K562 (cell line): ENCODE measurements around the gene ARHGAP18. TPM values are rescaled to one million over a fixed set of nuclear protein-coding genes. Genes with fewer than 3 reads are reported as not detected.

Source experiments
- ATAC-seq: fragments of 200-7000 bp; cut with Tn5 transposase; 3 replicates; pipeline ENCODE4 v1.9.1; 2020; ENCODE audit warnings: moderate library complexity
- BruUV-seq: library from RNA; stranded (reverse); fragments of 400-500 nt; replicated peaks from 2 replicates; lab custom pipeline; 2021; lab: Mats Ljungman, UMichigan
- CTCF ChIA-PET: fragments of 300-600 bp; formaldehyde crosslinking; extraction: SDS; loops from one replicate; lab custom pipeline; 2021; ENCODE audit warnings: low intra/inter-chr PET ratio; lab: Yijun Ruan, JAX
- POLR2A ChIA-PET: fragments of 300-600, 350-650 bp; sonication (Branson Sonifier 250); formaldehyde crosslinking; extraction: SDS; loops from one replicate; lab custom pipeline; 2021; ENCODE audit warnings: antibody characterized with exemption, inconsistent platforms; lab: Yijun Ruan, JAX
- DNase-seq, 4 experiments: peaks; one replicate each; pipeline versions ENCODE4 v3.0.0 to v3.0.0-alpha.2; 2011 to 2018; ENCODE audit warnings: low spot score in 3 of 4, mixed read lengths in 3 of 4; ENCODE audit errors: extremely low read depth in 1 of 4
- FAIRE-seq: peaks from 2 replicates; lab custom pipeline; 2011; peaks lifted over from hg19 to GRCh38; lab: Jason Lieb, UNC
- H2AFZ ChIP-seq: 2 replicates; pipeline ENCODE4 v1.6.0; 2011; ENCODE audit warnings: low read depth, low read length, control low read depth, inconsistent platforms
- H3K27ac ChIP-seq: fragments of 200-600 bp; 3 replicates; pipeline ENCODE4 v1.8.0; 2011; ENCODE audit warnings: low read depth, mild to moderate bottlenecking, control low read depth, inconsistent platforms, low read length, moderate library complexity, mixed read lengths; ENCODE audit errors: extremely low read depth
- H3K27me3 ChIP-seq, 2 experiments: fragments of 300-600 bp in 1 of 2; 2 replicates in 1 of 2; 3 replicates in 1 of 2; pipeline versions ENCODE4 v1.6.0 to v1.8.0; 2011; ENCODE audit warnings: inconsistent platforms in 2 of 2, low read length in 2 of 2, mild to moderate bottlenecking in 1 of 2, mixed read lengths in 1 of 2, moderate library complexity in 1 of 2; ENCODE audit not compliant: control insufficient read depth in 2 of 2, insufficient read depth in 2 of 2
- H3K36me3 ChIP-seq: fragments of 300-600 bp; 3 replicates; pipeline ENCODE4 v1.8.0; 2011; ENCODE audit warnings: mild to moderate bottlenecking, low read length, inconsistent platforms; ENCODE audit not compliant: control insufficient read depth, insufficient read depth
- H3K4me1 ChIP-seq, 2 experiments: fragments of 200-600 bp in 1 of 2; replicated peaks in 1 of 2; 2 replicates in 1 of 2; 3 replicates in 1 of 2; pipeline versions ENCODE4 v1.5.1 to v1.8.0; 2011; ENCODE audit warnings: inconsistent platforms in 2 of 2, low read length in 2 of 2, mild to moderate bottlenecking in 1 of 2, mixed read lengths in 1 of 2, moderate library complexity in 1 of 2; ENCODE audit not compliant: control insufficient read depth in 2 of 2, insufficient read depth in 2 of 2
- H3K4me2 ChIP-seq: 2 replicates; pipeline ENCODE4 v1.6.1; 2011; ENCODE audit warnings: low read length, control low read depth, inconsistent platforms, mixed read lengths; ENCODE audit not compliant: insufficient read depth
- H3K4me3 ChIP-seq: fragments of 200-600 bp; sonication (generic), shearing (Covaris generic); 2 replicates; pipeline ENCODE4 v1.5.1; 2016; ENCODE audit warnings: control low read depth, inconsistent platforms
- H3K79me2 ChIP-seq: fragments of 200-600 bp; 3 replicates; pipeline ENCODE4 v1.8.0; 2011; ENCODE audit warnings: low read length, inconsistent platforms; ENCODE audit not compliant: control insufficient read depth, insufficient read depth
- H3K9ac ChIP-seq, 2 experiments: 2 replicates each; pipeline versions ENCODE4 v1.6.0 to v1.6.1; 2011; ENCODE audit warnings: low read depth in 2 of 2, low read length in 2 of 2, control low read depth in 1 of 2, inconsistent platforms in 1 of 2, mild to moderate bottlenecking in 1 of 2, mixed read lengths in 1 of 2; ENCODE audit not compliant: insufficient read depth in 1 of 2
- H3K9me1 ChIP-seq: one replicate; pipeline ENCODE4 v1.6.0; 2011; ENCODE audit warnings: inconsistent platforms, mild to moderate bottlenecking, low read length, moderate library complexity; ENCODE audit not compliant: control insufficient read depth, insufficient read depth
- H3K9me3 ChIP-seq: replicated peaks from 2 replicates; pipeline ENCODE4 v1.5.1; 2011; ENCODE audit warnings: low read depth, low read length, inconsistent platforms; ENCODE audit not compliant: control insufficient read depth, insufficient read depth
- H4K20me1 ChIP-seq: replicated peaks from 2 replicates; pipeline ENCODE4 v1.6.1; 2011; ENCODE audit warnings: low read length, inconsistent platforms, mixed read lengths; ENCODE audit not compliant: control insufficient read depth, insufficient read depth
- ID3 ChIP-seq, 2 experiments: fragments of 250-450 bp in 1 of 2; fragments of 450-650 bp in 1 of 2; sonication (Bioruptor Pico) in 1 of 2; IDR thresholded peaks; 2 replicates each; pipeline versions ENCODE4 v1.6.1 to v1.8.0; 2016 to 2021; ENCODE audit warnings: mild to moderate bottlenecking in 2 of 2, moderate library complexity in 2 of 2, missing compliant biosample characterization in 1 of 2, missing genetic modification characterization in 1 of 2
- PBX2 ChIP-seq, 2 experiments: IDR thresholded peaks in 1 of 2; conservative IDR thresholded peaks in 1 of 2; 2 replicates each; pipeline ENCODE4 v1.6.1; 2016; ENCODE audit warnings: low read depth in 2 of 2, mild to moderate bottlenecking in 1 of 2, missing compliant biosample characterization in 1 of 2, missing genetic modification characterization in 1 of 2, moderate library complexity in 1 of 2
- TAF15 ChIP-seq: fragments of 200-400 bp; formaldehyde crosslinking; IDR thresholded peaks from 2 replicates; pipeline ENCODE4 v1.6.1; 2017; ENCODE audit warnings: mild to moderate bottlenecking, low read depth, low read length, moderate library complexity
- WGBS: fragments of 100-300 bp; shearing (Covaris generic); methylation state at CpG from one replicate; pipeline ENCODE4 v1.1.6; 2016; ENCODE audit warnings: low coverage, mixed read lengths; ENCODE audit not compliant: insufficient coverage; ENCODE audit errors: missing lambda C conversion rate; 5-methylcytosine and 5-hydroxymethylcytosine counted together
- in situ Hi-C: fragments of 300-500 bp; cut with MboI; formaldehyde crosslinking; loops from 4 replicates; pipeline ENCODE4 v1.15.0; 2018; ENCODE audit warnings: inconsistent platforms, mixed read lengths
- intact Hi-C: fragments of 100-400 bp; cut with micrococcal nuclease; formaldehyde crosslinking; loops from 2 replicates; pipeline ENCODE4 v1.14.2; 2022
- polyA plus RNA-seq, 8 experiments: library from polyadenylated mRNA; depleted of rRNA in 4 of 8; stranded (reverse) in 5 of 8; unstranded in 3 of 8; fragments of >200 nt; fragmentation: Nextera tagmentation in 2 of 8; fragmentation: Illumina TruSeq in 1 of 8; extraction: Ambion mirVana in 2 of 8; extraction: Trizol in 1 of 8; gene quantifications; 2 replicates each; pipeline versions ENCODE4 v1.2.1 to v1.2.3, GENCODE V29; 2011 to 2014; ENCODE audit warnings: inconsistent platforms in 1 of 8, missing spikeins in 1 of 8
- total RNA-seq, 7 experiments: library from RNA; depleted of rRNA in 6 of 7; stranded (reverse); fragments of >200 nt in 6 of 7; fragmentation: Illumina TruSeq in 2 of 7; extraction: Trizol in 2 of 7; gene quantifications; 2 replicates each; pipeline versions ENCODE4 v1.2.1 to v1.2.3, GENCODE V29; 2011 to 2021; ENCODE audit warnings: low replicate concordance in 1 of 7

The ARHGAP18 gene
- total and polyA plus RNA-seq, 9 of the 15 experiments (the other 6 are each of a cell fraction or from before 2014, with no cell fraction given) = 13.3 to 29.7 (median 21.1) TPM

GRCh38 chr6:129663531-129663930 is 46.4 kb downstream of the ARHGAP18 start:
- intact Hi-C loops = loop anchor here (5.0 kb wide), 1 partner anchor 161 kb away; no protein-coding TSS in a partner anchor
- WGBS = 18% methylated on average over 3 of the region's 3 CpGs
- CTCF ChIA-PET = no interaction called here
- no peaks in the 10 kb centered on the region for H4K20me1 ChIP-seq
- no peak overlapping the region for H3K9ac ChIP-seq
- no peaks in the 10 kb centered on the region for H3K36me3 ChIP-seq
- POLR2A ChIA-PET = interaction anchor here (0.7 to 1.3 kb wide), 6 partner anchors 10 to 86 kb away, joined by 3 to 4 read pairs (median 3); no protein-coding TSS in a partner anchor
- H3K4me2 ChIP-seq = 0 out of 2 replicates have a peak overlapping the region, but pooled peaks have one; percentile 27
- peaks cover 51% of the 10 kb centered on the region for H3K79me2 ChIP-seq
- H2AFZ ChIP-seq = no peak overlapping the region
- BruUV-seq = no TSS peak
- in situ Hi-C loops = no loop called here
- H3K9me3 ChIP-seq = no peaks in the 10 kb centered on the region
- H3K9me1 ChIP-seq = no peaks in the 10 kb centered on the region
- no peaks in the 10 kb centered on the region for H3K27me3 ChIP-seq
- 0 out of 3 replicates have a peak overlapping the region, but pooled peaks have one; percentile 11 for H3K27ac ChIP-seq
- ATAC-seq = no peak
- DNase-seq = no peak
- TF ChIP-seq PBX2 (CRISPR knock-in tag; IDR thresholded peaks at IDR 0.05; ENCODE audit: low read depth) = no peak
- TF ChIP-seq PBX2 (tag; conservative IDR thresholded peaks at IDR 0.05; ENCODE audit: low read depth) = 0 out of 2 replicates have a peak, but pooled peaks have one; percentile 4
- no peak for TF ChIP-seq TAF15
- TF ChIP-seq ID3 (CRISPR knock-in tag; IDR thresholded peaks at IDR 0.05) = no peak
- no peak for TF ChIP-seq ID3 (tag; IDR thresholded peaks at IDR 0.05)
- no peak for FAIRE-seq
- no peak overlapping the region for H3K4me3 ChIP-seq
- H3K4me1 ChIP-seq = peaks cover 23 to 60% of the 10 kb centered on the region in 2 experiments
